HCT116 (cell line): ENCODE data around the gene TRIM27. TPM values are rescaled to one million over a fixed set of nuclear protein-coding genes. Genes with fewer than 3 reads are reported as not detected.

Experiments
- ATAC-seq: fragments of 200-7000 bp; cut with Tn5 transposase; 2 replicates; pipeline ENCODE4 v1.9.1; 2020; ENCODE audit warnings: mild to moderate bottlenecking, moderate library complexity
- BruUV-seq: library from RNA; stranded (reverse); fragments of 400-500 nt; replicated peaks from 2 replicates; lab custom pipeline; 2021; lab: Mats Ljungman, UMichigan
- CTCF ChIA-PET: fragments of 300-600 bp; sonication (Branson Sonifier 250); formaldehyde crosslinking; loops from one replicate; lab custom pipeline; 2021; ENCODE audit warnings: antibody characterized with exemption; lab: Charles Lee
- POLR2A ChIA-PET: fragments of 300-600, 350-600 bp; sonication (Branson Sonifier 250); formaldehyde crosslinking; loops from one replicate; lab custom pipeline; 2021; ENCODE audit warnings: antibody characterized with exemption; lab: Charles Lee
- RAD21 ChIA-PET, 2 experiments: fragments of 300-600 bp; sonication (Branson Sonifier 250); formaldehyde crosslinking; loops; one replicate each; lab custom pipeline; 2023; ENCODE audit warnings: low total read pairs in 2 of 2; ENCODE audit not compliant: uncharacterized antibody in 2 of 2, unreplicated experiment in 2 of 2, low non-redundant PET in 1 of 2; lab: Charles Lee
- DNase-seq: peaks from one replicate; pipeline ENCODE4 v3.0.0-alpha.2; 2010; ENCODE audit warnings: low read depth, low spot score
- H2AFZ ChIP-seq: fragments of 200-600 bp; shearing (Covaris generic), sonication (generic); 2 replicates; pipeline ENCODE4 v1.6.1; 2017; ENCODE audit warnings: low read depth, mixed run types, mixed read lengths, antibody characterized with exemption, low read length; ENCODE audit not compliant: poor library complexity, severe bottlenecking
- H3K27ac ChIP-seq: 2 replicates; pipeline ENCODE4 v1.5.1; 2012; ENCODE audit warnings: low read depth, low read length
- H3K27me3 ChIP-seq: fragments of 200-600 bp; sonication (generic); 2 replicates; pipeline ENCODE4 v1.6.1; 2016; ENCODE audit warnings: mixed run types, low read length, mixed read lengths; ENCODE audit not compliant: insufficient read depth
- H3K36me3 ChIP-seq, 2 experiments: fragments of 200-500 bp in 1 of 2; fragments of 200-600 bp in 1 of 2; sonication (Bioruptor generic) in 1 of 2; sonication (generic) in 1 of 2; 2 replicates each; pipeline versions ENCODE4 v1.5.1 to v1.6.1; 2014 to 2016; ENCODE audit warnings: low read length in 2 of 2, inconsistent platforms in 1 of 2, mixed read lengths in 1 of 2, mixed run types in 1 of 2; ENCODE audit not compliant: insufficient read depth in 2 of 2, control insufficient read depth in 1 of 2
- H3K4me1 ChIP-seq, 2 experiments: fragments of 200-600 bp in 1 of 2; sonication (generic) in 1 of 2; 2 replicates each; pipeline versions ENCODE4 v1.5.1 to v1.6.1; 2012 to 2017; ENCODE audit warnings: low read length in 2 of 2, inconsistent platforms in 1 of 2, mild to moderate bottlenecking in 1 of 2, mixed read lengths in 1 of 2, mixed run types in 1 of 2, moderate library complexity in 1 of 2; ENCODE audit not compliant: insufficient read depth in 2 of 2, control insufficient read depth in 1 of 2
- H3K4me2 ChIP-seq: fragments of 200-600 bp; sonication (generic); 2 replicates; pipeline ENCODE4 v1.6.1; 2017; ENCODE audit warnings: mixed run types, low read length, mixed read lengths
- H3K4me3 ChIP-seq, 2 experiments: fragments of 200-600 bp in 1 of 2; sonication (generic) in 1 of 2; replicated peaks in 1 of 2; 2 replicates each; pipeline ENCODE4 v1.5.1; 2011 to 2016; ENCODE audit warnings: low read length in 2 of 2, control low read depth in 1 of 2, low read depth in 1 of 2, mild to moderate bottlenecking in 1 of 2, mixed read lengths in 1 of 2, mixed run types in 1 of 2
- H3K79me2 ChIP-seq: fragments of 200-600 bp; sonication (generic); 2 replicates; pipeline ENCODE4 v1.6.1; 2017; ENCODE audit warnings: mild to moderate bottlenecking, mixed run types, low read length, moderate library complexity, mixed read lengths; ENCODE audit not compliant: insufficient read depth
- H3K9ac ChIP-seq: fragments of 200-600 bp; sonication (generic); 2 replicates; pipeline ENCODE4 v1.6.1; 2016; ENCODE audit warnings: low read length, mixed read lengths
- H3K9me2 ChIP-seq: fragments of 200-600 bp; sonication (generic), shearing (Covaris generic); 2 replicates; pipeline ENCODE4 v1.6.1; 2017; ENCODE audit warnings: mixed run types, mild to moderate bottlenecking, moderate library complexity; ENCODE audit not compliant: insufficient read depth
- H3K9me3 ChIP-seq, 2 experiments: fragments of 200-500 bp in 1 of 2; fragments of 200-600 bp in 1 of 2; sonication (Bioruptor generic) in 1 of 2; sonication (generic) in 1 of 2; 2 replicates each; pipeline ENCODE4 v1.6.1; 2014 to 2017; ENCODE audit warnings: low read length in 2 of 2, mixed read lengths in 2 of 2, inconsistent platforms in 1 of 2, low read depth in 1 of 2, mild to moderate bottlenecking in 1 of 2, mixed run types in 1 of 2, moderate library complexity in 1 of 2; ENCODE audit not compliant: control insufficient read depth in 1 of 2, insufficient read depth in 1 of 2
- H4K20me1 ChIP-seq: fragments of 200-600 bp; sonication (generic), shearing (Covaris generic); 2 replicates; pipeline ENCODE4 v1.6.1; 2017; ENCODE audit warnings: mixed run types, mild to moderate bottlenecking, moderate library complexity; ENCODE audit not compliant: insufficient read depth
- CBX3 ChIP-seq: IDR thresholded peaks from 2 replicates; pipeline ENCODE4 v1.6.1; 2012; ENCODE audit warnings: low read depth
- CEBPB ChIP-seq: IDR thresholded peaks from 2 replicates; pipeline ENCODE4 v1.6.1; 2012; ENCODE audit warnings: low read depth
- CTCF ChIP-seq, 3 experiments: fragments of 200-600 bp in 1 of 3; sonication (generic) in 1 of 3; IDR thresholded peaks in 2 of 3; conservative IDR thresholded peaks in 1 of 3; 2 replicates each; pipeline ENCODE4 v1.5.1; 2012 to 2017; ENCODE audit warnings: low read depth in 2 of 3, low read length in 2 of 3, antibody characterized with exemption in 1 of 3, borderline replicate concordance in 1 of 3, control low read depth in 1 of 3, mild to moderate bottlenecking in 1 of 3, mixed read lengths in 1 of 3, mixed run types in 1 of 3, moderate library complexity in 1 of 3; ENCODE audit not compliant: insufficient read depth in 1 of 3
- EGR1 ChIP-seq: IDR thresholded peaks from 2 replicates; pipeline ENCODE4 v1.6.1; 2012; ENCODE audit warnings: low read depth
- ELF1 ChIP-seq: IDR thresholded peaks from 2 replicates; pipeline ENCODE4 v1.6.1; 2012; ENCODE audit warnings: low read depth, borderline replicate concordance
- FOSL1 ChIP-seq: IDR thresholded peaks from 2 replicates; pipeline ENCODE4 v1.6.1; 2012; ENCODE audit warnings: low read depth
- JUND ChIP-seq: IDR thresholded peaks from 2 replicates; pipeline ENCODE4 v1.6.1; 2012
- MAX ChIP-seq: IDR thresholded peaks from 2 replicates; pipeline ENCODE4 v1.6.1; 2012
- POLR2A ChIP-seq: IDR thresholded peaks from 2 replicates; pipeline ENCODE4 v1.7.0; 2011; ENCODE audit warnings: borderline replicate concordance; ENCODE audit not compliant: insufficient read depth, insufficient read length; ENCODE audit errors: extremely low read depth
- POLR2AphosphoS5 ChIP-seq: IDR thresholded peaks from 2 replicates; pipeline ENCODE4 v1.6.1; 2011; ENCODE audit warnings: mild to moderate bottlenecking, low read depth, low read length, moderate library complexity
- REST ChIP-seq: IDR thresholded peaks from 2 replicates; pipeline ENCODE4 v1.6.1; 2012; ENCODE audit warnings: low read depth
- SIN3A ChIP-seq: IDR thresholded peaks from 2 replicates; pipeline ENCODE4 v1.6.1; 2012; ENCODE audit warnings: low read depth
- SP1 ChIP-seq: IDR thresholded peaks from 2 replicates; pipeline ENCODE4 v1.6.1; 2012; ENCODE audit warnings: low read depth
- ZBTB33 ChIP-seq: IDR thresholded peaks from 2 replicates; pipeline ENCODE4 v1.6.1; 2011; ENCODE audit warnings: mild to moderate bottlenecking, low read length, moderate library complexity; ENCODE audit not compliant: insufficient replicate concordance; ENCODE audit errors: extremely low read depth
- ZFX ChIP-seq: fragments of 450-650 bp; IDR thresholded peaks from 2 replicates; pipeline ENCODE4 v1.6.1; 2017
- intact Hi-C: fragments of 100-400 bp; cut with micrococcal nuclease; formaldehyde crosslinking; loops from 2 replicates; pipeline ENCODE4 v1.10.0; 2022
- total RNA-seq: library from RNA; stranded (reverse); gene quantifications from one replicate; pipeline ENCODE4 v1.2.1, GENCODE V29; 2021; ENCODE audit not compliant: unreplicated experiment

TRIM27 gene
- total RNA-seq, 1 experiment from 2014 or later: 62.5 TPM

- ChIA-PET CTCF (no interaction called here), POLR2A (interaction anchor here (1.3 kb wide), 1 partner anchor 8 kb away, joined by 5 read pairs; no protein-coding TSS in a partner anchor)
- no TSS peak for BruUV-seq
These were observed 30.5 kb downstream of the TRIM27 start for GRCh38 chr6:28893172-28893799.

More at GRCh38 chr6:28893172-28893799, 30.5 kb downstream of the TRIM27 start:
- DNase-seq: no peak
- Histone ChIP-seq H3K9me2 (no peaks in the 10 kb centered on the region), H3K4me1 (peaks cover 7 to 30% of the 10 kb centered on the region in 2 experiments; a peak in 3 of 4 replicates), H3K36me3 (no peaks in the 10 kb centered on the region), H2AFZ (peak overlapping the region; percentile 79), H3K27ac (no peak overlapping the region), H4K20me1 (no peaks in the 10 kb centered on the region), H3K79me2 (no peaks in the 10 kb centered on the region), H3K27me3 (no peaks in the 10 kb centered on the region), H3K4me2 (peak overlapping the region; percentile 35), H3K4me3 (no peak overlapping the region), H3K9me3 (no peaks in the 10 kb centered on the region), H3K9ac (no peak overlapping the region)
- TF ChIP-seq SIN3A (no peak), CBX3 (no peak), POLR2A (no peak), ELF1 (no peak), CTCF (IDR thresholded peaks at IDR 0.05 in 2 of 3, conservative IDR thresholded peaks at IDR 0.05 in 1 of 3; ENCODE audit: borderline replicate concordance in 1 of 3, insufficient read depth in 1 of 3, low read depth in 2 of 3, low read length in 2 of 3) (no peak), MAX (no peak), SP1 (no peak), JUND (no peak), POLR2AphosphoS5 (no peak), REST (no peak), ZFX (no peak), ZBTB33 (no peak), EGR1 (no peak), CEBPB (no peak), FOSL1 (no peak)
- RAD21 ChIA-PET: no interaction called here
- ATAC-seq: no peak
- intact Hi-C loops: no loop called here
